ENCODE measurements around the gene CXXC5. TPM values are rescaled to one million over a fixed set of nuclear protein-coding genes. Genes with fewer than 3 reads are reported as not detected.

CXXC5 gene
- total and polyA plus RNA-seq, 9 of the 15 experiments (the other 6 are each of a cell fraction or from before 2014, with no cell fraction given): 1.9 to 123 (median 45.8) TPM

DNA sequence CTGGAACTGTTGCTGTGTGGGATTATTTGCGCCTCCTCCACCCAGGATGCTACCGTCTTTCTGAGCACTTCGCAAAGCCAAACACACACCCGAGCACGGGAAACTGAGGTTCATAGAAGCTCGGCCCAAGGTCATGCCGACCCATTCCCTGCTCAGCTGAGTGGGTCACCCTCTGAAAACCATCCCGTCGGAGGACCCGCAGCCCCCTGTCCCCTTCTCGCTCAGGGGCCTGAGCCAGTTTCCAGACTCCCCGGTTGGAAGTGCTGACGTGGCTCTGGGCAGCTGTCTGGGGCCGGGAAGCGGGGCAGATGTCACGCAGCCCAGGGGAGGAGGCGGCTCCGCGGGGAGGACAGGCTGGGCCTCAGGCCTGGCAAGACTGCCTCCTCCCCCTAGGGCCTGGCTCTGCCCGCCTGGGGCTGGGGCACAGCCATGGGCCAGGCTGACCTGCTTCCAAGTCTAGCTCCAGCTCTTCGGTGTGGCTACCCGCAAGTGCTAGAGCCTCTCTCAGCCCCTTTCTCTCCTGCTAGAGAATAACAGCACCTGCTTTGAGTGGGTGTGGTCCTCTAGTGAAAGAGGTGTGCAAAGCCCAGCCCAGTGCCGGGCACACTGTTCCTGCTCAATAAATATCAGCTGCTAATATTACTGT is 9.9 kb upstream of the CXXC5 start (continued):
- TF ChIP-seq, protein P1, sequence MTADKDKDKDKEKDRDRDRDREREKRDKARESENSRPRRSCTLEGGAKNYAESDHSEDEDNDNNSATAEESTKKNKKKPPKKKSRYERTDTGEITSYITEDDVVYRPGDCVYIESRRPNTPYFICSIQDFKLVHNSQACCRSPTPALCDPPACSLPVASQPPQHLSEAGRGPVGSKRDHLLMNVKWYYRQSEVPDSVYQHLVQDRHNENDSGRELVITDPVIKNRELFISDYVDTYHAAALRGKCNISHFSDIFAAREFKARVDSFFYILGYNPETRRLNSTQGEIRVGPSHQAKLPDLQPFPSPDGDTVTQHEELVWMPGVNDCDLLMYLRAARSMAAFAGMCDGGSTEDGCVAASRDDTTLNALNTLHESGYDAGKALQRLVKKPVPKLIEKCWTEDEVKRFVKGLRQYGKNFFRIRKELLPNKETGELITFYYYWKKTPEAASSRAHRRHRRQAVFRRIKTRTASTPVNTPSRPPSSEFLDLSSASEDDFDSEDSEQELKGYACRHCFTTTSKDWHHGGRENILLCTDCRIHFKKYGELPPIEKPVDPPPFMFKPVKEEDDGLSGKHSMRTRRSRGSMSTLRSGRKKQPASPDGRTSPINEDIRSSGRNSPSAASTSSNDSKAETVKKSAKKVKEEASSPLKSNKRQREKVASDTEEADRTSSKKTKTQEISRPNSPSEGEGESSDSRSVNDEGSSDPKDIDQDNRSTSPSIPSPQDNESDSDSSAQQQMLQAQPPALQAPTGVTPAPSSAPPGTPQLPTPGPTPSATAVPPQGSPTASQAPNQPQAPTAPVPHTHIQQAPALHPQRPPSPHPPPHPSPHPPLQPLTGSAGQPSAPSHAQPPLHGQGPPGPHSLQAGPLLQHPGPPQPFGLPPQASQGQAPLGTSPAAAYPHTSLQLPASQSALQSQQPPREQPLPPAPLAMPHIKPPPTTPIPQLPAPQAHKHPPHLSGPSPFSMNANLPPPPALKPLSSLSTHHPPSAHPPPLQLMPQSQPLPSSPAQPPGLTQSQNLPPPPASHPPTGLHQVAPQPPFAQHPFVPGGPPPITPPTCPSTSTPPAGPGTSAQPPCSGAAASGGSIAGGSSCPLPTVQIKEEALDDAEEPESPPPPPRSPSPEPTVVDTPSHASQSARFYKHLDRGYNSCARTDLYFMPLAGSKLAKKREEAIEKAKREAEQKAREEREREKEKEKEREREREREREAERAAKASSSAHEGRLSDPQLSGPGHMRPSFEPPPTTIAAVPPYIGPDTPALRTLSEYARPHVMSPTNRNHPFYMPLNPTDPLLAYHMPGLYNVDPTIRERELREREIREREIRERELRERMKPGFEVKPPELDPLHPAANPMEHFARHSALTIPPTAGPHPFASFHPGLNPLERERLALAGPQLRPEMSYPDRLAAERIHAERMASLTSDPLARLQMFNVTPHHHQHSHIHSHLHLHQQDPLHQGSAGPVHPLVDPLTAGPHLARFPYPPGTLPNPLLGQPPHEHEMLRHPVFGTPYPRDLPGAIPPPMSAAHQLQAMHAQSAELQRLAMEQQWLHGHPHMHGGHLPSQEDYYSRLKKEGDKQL (CRISPR knock-in tag; IDR thresholded peaks at IDR 0.05; ENCODE audit: borderline replicate concordance): no peak
- TF ChIP-seq ZNF717 (CRISPR knock-in tag; IDR thresholded peaks at IDR 0.05) (no peak), NRF1 (conservative IDR thresholded peaks at IDR 0.05 in 1 of 2, IDR thresholded peaks at IDR 0.05 in 1 of 2) (no peak), ILF3 (IDR thresholded peaks at IDR 0.05; ENCODE audit: borderline replicate concordance) (no peak), ZNF589 (CRISPR knock-in tag; IDR thresholded peaks at IDR 0.05; ENCODE audit: low read depth) (no peak), RAD51 (IDR thresholded peaks at IDR 0.05; ENCODE audit: borderline replicate concordance, low read depth) (no peak), ZNF766 (CRISPR knock-in tag; conservative IDR thresholded peaks at IDR 0.05) (no peak; the same call in 1 of the 2 replicates), GABPA (tag; conservative IDR thresholded peaks at IDR 0.05; ENCODE audit: low read depth) (no peak), ZNF174 (CRISPR knock-in tag; IDR thresholded peaks at IDR 0.05) (no peak), FOXJ3 (CRISPR knock-in tag; IDR thresholded peaks at IDR 0.05) (no peak), SAFB2 (IDR thresholded peaks at IDR 0.05; ENCODE audit: borderline replicate concordance, low read depth, low read length, severe bottlenecking) (no peak), HDGF (IDR thresholded peaks at IDR 0.05) (no peak), ZNF12 (CRISPR knock-in tag; IDR thresholded peaks at IDR 0.05) (no peak)
- TF ChIP-seq, protein P2, sequence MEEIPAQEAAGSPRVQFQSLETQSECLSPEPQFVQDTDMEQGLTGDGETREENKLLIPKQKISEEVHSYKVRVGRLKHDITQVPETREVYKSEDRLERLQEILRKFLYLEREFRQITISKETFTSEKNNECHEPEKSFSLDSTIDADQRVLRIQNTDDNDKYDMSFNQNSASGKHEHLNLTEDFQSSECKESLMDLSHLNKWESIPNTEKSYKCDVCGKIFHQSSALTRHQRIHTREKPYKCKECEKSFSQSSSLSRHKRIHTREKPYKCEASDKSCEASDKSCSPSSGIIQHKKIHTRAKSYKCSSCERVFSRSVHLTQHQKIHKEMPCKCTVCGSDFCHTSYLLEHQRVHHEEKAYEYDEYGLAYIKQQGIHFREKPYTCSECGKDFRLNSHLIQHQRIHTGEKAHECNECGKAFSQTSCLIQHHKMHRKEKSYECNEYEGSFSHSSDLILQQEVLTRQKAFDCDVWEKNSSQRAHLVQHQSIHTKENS (CRISPR knock-in tag; IDR thresholded peaks at IDR 0.05): no peak
- TF ChIP-seq, protein P3, sequence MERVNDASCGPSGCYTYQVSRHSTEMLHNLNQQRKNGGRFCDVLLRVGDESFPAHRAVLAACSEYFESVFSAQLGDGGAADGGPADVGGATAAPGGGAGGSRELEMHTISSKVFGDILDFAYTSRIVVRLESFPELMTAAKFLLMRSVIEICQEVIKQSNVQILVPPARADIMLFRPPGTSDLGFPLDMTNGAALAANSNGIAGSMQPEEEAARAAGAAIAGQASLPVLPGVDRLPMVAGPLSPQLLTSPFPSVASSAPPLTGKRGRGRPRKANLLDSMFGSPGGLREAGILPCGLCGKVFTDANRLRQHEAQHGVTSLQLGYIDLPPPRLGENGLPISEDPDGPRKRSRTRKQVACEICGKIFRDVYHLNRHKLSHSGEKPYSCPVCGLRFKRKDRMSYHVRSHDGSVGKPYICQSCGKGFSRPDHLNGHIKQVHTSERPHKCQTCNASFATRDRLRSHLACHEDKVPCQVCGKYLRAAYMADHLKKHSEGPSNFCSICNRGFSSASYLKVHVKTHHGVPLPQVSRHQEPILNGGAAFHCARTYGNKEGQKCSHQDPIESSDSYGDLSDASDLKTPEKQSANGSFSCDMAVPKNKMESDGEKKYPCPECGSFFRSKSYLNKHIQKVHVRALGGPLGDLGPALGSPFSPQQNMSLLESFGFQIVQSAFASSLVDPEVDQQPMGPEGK (CRISPR knock-in tag; IDR thresholded peaks at IDR 0.05; ENCODE audit: borderline replicate concordance): no peak
- TF ChIP-seq, protein P4, sequence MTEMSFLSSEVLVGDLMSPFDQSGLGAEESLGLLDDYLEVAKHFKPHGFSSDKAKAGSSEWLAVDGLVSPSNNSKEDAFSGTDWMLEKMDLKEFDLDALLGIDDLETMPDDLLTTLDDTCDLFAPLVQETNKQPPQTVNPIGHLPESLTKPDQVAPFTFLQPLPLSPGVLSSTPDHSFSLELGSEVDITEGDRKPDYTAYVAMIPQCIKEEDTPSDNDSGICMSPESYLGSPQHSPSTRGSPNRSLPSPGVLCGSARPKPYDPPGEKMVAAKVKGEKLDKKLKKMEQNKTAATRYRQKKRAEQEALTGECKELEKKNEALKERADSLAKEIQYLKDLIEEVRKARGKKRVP (CRISPR knock-in tag; IDR thresholded peaks at IDR 0.05): no peak
- TF ChIP-seq, protein P5, sequence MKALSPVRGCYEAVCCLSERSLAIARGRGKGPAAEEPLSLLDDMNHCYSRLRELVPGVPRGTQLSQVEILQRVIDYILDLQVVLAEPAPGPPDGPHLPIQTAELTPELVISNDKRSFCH (CRISPR knock-in tag; IDR thresholded peaks at IDR 0.05): no peak
- TF ChIP-seq, protein P5 (tag; IDR thresholded peaks at IDR 0.05): no peak

All from K562 (cell line).